NT2/D1 (cell line): ENCODE results near the gene BCL11B.

Experiments
- YY1 ChIP-seq: IDR thresholded peaks from 2 replicates; pipeline ENCODE4 v1.6.1; 2011; ENCODE audit not compliant: insufficient read length, insufficient read depth
- ZNF274 ChIP-seq: IDR thresholded peaks from 2 replicates; pipeline ENCODE4 v1.6.1; 2011; ENCODE audit warnings: mild to moderate bottlenecking, low read depth, low read length

DNA sequence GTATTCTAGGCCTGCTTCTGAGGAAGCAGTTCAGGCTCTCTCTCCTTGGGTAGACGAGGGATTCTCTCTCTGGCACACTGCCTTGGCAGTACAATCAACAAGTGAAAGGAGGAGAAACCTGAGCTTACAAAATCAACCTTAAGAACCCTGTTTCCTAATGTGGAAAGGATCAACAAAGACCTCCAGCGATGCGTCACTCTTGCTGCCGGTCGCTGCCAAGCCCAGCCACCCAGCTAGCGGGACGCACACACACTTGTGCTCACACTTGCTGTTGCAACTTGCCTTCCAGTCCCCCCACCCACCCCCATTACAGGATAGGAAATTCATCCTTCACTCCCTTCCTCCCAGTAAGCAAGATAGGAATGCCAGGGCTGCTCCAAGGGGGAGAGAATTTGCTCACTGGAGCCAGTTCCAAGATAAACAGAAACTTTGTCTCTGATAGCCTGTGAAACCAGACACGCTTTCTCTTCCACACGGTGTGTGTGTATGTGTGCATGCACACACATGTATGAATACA, 144.3 kb downstream of the BCL11B start:
- TF ChIP-seq YY1 (no peak), ZNF274 (no peak)
